ENCODE results near the gene MORC4. TPM values are rescaled to one million over a fixed set of nuclear protein-coding genes. Genes with fewer than 3 reads are reported as not detected.
A peak's percentile ranks its signal among the peaks of the same experiment; 100 is the strongest.

The MORC4 gene
- total and polyA plus RNA-seq, 2 experiments from 2014 or later, result 7.0 to 13.0 TPM

DNA sequence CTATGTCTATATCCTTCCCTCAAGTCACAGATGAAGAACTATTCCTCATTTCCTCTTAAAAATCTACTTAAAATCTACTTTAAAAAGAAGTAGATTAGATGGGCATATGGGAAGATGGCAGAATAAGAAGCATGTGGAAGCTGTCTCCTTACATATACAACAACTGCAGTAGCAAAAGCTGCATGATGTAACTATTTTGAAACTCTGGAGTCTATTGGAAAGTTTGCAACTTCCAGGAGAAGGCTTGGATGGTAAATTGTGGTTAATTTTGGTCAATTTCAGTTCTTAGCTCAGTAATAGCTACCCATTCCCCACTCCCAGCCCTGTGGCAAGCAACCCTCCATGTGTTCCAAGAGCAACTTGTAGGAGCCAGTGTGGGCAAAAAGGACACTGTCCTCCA, 36.9 kb downstream of the MORC4 start:
- peaks cover 28% of the 10 kb centered on the region for H3K36me3 ChIP-seq
- TF ChIP-seq, protein P1, sequence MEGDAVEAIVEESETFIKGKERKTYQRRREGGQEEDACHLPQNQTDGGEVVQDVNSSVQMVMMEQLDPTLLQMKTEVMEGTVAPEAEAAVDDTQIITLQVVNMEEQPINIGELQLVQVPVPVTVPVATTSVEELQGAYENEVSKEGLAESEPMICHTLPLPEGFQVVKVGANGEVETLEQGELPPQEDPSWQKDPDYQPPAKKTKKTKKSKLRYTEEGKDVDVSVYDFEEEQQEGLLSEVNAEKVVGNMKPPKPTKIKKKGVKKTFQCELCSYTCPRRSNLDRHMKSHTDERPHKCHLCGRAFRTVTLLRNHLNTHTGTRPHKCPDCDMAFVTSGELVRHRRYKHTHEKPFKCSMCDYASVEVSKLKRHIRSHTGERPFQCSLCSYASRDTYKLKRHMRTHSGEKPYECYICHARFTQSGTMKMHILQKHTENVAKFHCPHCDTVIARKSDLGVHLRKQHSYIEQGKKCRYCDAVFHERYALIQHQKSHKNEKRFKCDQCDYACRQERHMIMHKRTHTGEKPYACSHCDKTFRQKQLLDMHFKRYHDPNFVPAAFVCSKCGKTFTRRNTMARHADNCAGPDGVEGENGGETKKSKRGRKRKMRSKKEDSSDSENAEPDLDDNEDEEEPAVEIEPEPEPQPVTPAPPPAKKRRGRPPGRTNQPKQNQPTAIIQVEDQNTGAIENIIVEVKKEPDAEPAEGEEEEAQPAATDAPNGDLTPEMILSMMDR (IDR thresholded peaks at IDR 0.05; ENCODE audit: low read depth, low read length), result no peak
- no peak overlapping the region for H3K4me3 ChIP-seq
- peak in 1 of 2 donors; percentile 10 for DNase-seq (ENCODE audit: low read depth in 1 of 2, low spot score in 1 of 2)
- H3K9me3 ChIP-seq (ENCODE audit: low read depth), result no peaks in the 10 kb centered on the region
- no peaks in the 10 kb centered on the region for H3K4me1 ChIP-seq (ENCODE audit: low read depth)
- no peak overlapping the region for H3K27ac ChIP-seq
- no peaks in the 10 kb centered on the region for H3K27me3 ChIP-seq

- H3K9me3 ChIP-seq (ENCODE audit: low read depth), result no peaks in the 10 kb centered on the region
- no peak overlapping the region for H3K4me3 ChIP-seq
- H3K27me3 ChIP-seq, result no peaks in the 10 kb centered on the region
- peaks cover 33% of the 10 kb centered on the region for H3K36me3 ChIP-seq
- DNase-seq (ENCODE audit: low read depth in 1 of 2, low spot score in 1 of 2), result peak; percentile 52 to 66
- no peaks in the 10 kb centered on the region for H3K4me1 ChIP-seq (ENCODE audit: low read depth)
- no peak overlapping the region for H3K27ac ChIP-seq
- TF ChIP-seq, protein P1 (IDR thresholded peaks at IDR 0.05; ENCODE audit: low read depth, low read length), result peak; percentile 39
Observed at GRCh38 chrX:106959901-106960300, 40.1 kb downstream of the MORC4 start.

GRCh38 chrX:106957856-106958255, 42.2 kb downstream of the MORC4 start:
- Histone ChIP-seq H3K27me3 (no peaks in the 10 kb centered on the region), H3K4me3 (no peak overlapping the region), H3K36me3 (peaks cover 38% of the 10 kb centered on the region), H3K9me3 (ENCODE audit: low read depth) (no peaks in the 10 kb centered on the region), H3K4me1 (ENCODE audit: low read depth) (peaks cover under 1% of the 10 kb centered on the region), H3K27ac (no peak overlapping the region)
- DNase-seq (ENCODE audit: low read depth in 1 of 2, low spot score in 1 of 2), result no peak
- TF ChIP-seq, protein P1 (IDR thresholded peaks at IDR 0.05; ENCODE audit: low read depth, low read length), result no peak

DNA sequence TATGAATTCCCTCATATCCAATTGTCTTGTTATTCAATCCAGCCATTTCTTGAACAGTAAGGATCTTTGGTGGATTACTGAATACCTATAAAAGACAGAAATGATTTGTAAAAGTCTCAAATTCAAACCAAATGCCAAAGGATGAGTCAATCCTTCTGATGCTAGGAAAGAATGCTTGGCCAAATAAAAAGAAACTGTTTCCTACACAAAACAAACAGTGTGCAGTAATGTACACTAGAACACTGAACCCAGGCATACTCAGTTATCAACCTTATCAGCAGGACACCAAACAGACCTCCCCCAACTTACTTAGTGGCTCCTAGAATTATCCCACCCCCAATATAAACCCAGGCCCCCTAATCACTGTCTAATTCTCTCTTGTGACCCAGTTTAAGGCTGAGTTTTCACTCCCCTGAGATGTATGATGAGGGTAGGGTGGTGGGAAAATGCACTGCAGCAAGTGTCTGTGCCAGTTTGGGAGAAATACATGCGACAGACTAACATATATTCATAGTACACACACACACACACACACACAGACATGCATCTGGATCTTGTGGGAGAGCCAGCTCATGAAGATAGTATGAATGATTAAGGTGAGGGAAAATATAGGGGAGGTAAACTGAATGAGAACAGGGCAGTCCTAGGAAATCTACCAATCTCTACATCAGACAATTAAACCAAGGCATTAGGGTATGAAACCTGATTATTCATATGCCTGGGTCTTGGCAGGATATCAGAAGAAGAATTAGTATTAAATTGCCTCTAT, 44.8 kb downstream of the MORC4 start:
- no peak overlapping the region for H3K27ac ChIP-seq
- TF ChIP-seq, protein P1 (IDR thresholded peaks at IDR 0.05; ENCODE audit: low read depth, low read length), result no peak

GRCh38 chrX:106954041-106954440, 46.0 kb downstream of the MORC4 start:
- TF ChIP-seq, protein P1 (IDR thresholded peaks at IDR 0.05; ENCODE audit: low read depth, low read length), result no peak
- no peak for DNase-seq (ENCODE audit: low read depth in 1 of 2, low spot score in 1 of 2)

More for the DNA sequence above, 44.8 kb downstream of the MORC4 start:
- Histone ChIP-seq H3K36me3 (peaks cover 23% of the 10 kb centered on the region), H3K27me3 (no peaks in the 10 kb centered on the region), H3K4me3 (no peak overlapping the region), H3K9me3 (ENCODE audit: low read depth) (no peaks in the 10 kb centered on the region), H3K4me1 (ENCODE audit: low read depth) (peaks cover 9% of the 10 kb centered on the region)
- peak in 1 of 2 donors; percentile 7 for DNase-seq (ENCODE audit: low read depth in 1 of 2, low spot score in 1 of 2)

More at GRCh38 chrX:106954041-106954440, 46.0 kb downstream of the MORC4 start:
- H3K27me3 ChIP-seq, result no peaks in the 10 kb centered on the region
- no peak overlapping the region for H3K4me3 ChIP-seq
- H3K9me3 ChIP-seq (ENCODE audit: low read depth), result no peaks in the 10 kb centered on the region
- peaks cover 9% of the 10 kb centered on the region for H3K4me1 ChIP-seq (ENCODE audit: low read depth)
- H3K27ac ChIP-seq, result no peak overlapping the region
- peaks cover 21% of the 10 kb centered on the region for H3K36me3 ChIP-seq
